ENCODE data around the gene RAC3. TPM values are rescaled to one million over a fixed set of nuclear protein-coding genes. Genes with fewer than 3 reads are reported as not detected.
A peak's percentile ranks its signal among the peaks of the same experiment; 100 is the strongest.

RAC3 gene
- total RNA-seq, 1 donor from 2014 or later = 41.3 TPM

DNA sequence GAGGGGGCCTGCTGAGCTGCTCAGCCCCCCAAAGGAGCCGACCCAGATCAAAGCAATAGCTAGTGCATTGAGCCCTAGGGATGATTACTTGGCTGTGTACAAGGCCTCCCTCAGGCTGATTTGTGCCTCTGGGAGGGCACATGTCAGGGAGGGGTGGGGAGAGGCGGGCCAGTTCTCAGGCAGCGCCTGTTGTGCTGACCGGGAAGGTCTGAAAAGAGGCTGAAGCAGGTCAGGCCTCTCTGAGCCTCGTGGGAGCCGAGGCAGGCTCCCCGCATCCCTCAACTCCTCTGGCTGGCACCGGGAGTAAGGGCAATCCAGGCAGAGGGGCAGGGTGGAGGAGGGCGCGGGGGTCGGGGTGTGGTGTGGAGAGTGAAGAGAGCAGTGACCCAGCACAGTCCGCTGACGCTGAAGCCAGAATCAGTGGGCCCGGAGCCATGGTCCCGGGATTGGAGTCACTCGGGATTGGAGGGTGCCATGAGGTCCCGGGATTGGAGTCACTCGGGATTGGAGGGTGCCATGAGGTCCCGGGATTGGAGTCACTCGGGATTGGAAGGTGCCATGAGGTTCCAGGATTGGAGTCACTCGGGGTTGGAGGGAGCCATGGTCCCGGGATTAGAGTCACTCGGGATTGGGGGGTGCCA is 3.0 kb downstream of the RAC3 start:
- peaks cover 3% of the 10 kb centered on the region for H4K20me1 ChIP-seq (ENCODE audit: insufficient read depth, low read length)
- Mint-ChIP-seq H3K9me3 (ENCODE audit: unreplicated experiment) (peaks cover 2% of the 10 kb centered on the region), H3K4me3 (ENCODE audit: unreplicated experiment) (no peak overlapping the region), H3K4me1 (ENCODE audit: low read depth, unreplicated experiment) (peaks cover 2% of the 10 kb centered on the region), H3K27me3 (ENCODE audit: low read depth, unreplicated experiment) (peaks cover 6% of the 10 kb centered on the region), H3K27ac (ENCODE audit: unreplicated experiment) (no peak overlapping the region), H3K36me3 (ENCODE audit: low read depth, unreplicated experiment) (peaks cover 11% of the 10 kb centered on the region)
- H3K9ac ChIP-seq (ENCODE audit: low read length) = no peak overlapping the region
- H2AFZ ChIP-seq (ENCODE audit: low read depth, low read length) = no peak overlapping the region
- peaks cover 10% of the 10 kb centered on the region for H3K79me2 ChIP-seq (ENCODE audit: insufficient read depth, low read length)
- H3K9me3 ChIP-seq (ENCODE audit: insufficient read depth, low read depth, low read length) = no peaks in the 10 kb centered on the region
- no peaks in the 10 kb centered on the region for H3K27me3 ChIP-seq (ENCODE audit: insufficient read depth, low read length)
- FAIRE-seq = no peak
- TF ChIP-seq, protein P1, sequence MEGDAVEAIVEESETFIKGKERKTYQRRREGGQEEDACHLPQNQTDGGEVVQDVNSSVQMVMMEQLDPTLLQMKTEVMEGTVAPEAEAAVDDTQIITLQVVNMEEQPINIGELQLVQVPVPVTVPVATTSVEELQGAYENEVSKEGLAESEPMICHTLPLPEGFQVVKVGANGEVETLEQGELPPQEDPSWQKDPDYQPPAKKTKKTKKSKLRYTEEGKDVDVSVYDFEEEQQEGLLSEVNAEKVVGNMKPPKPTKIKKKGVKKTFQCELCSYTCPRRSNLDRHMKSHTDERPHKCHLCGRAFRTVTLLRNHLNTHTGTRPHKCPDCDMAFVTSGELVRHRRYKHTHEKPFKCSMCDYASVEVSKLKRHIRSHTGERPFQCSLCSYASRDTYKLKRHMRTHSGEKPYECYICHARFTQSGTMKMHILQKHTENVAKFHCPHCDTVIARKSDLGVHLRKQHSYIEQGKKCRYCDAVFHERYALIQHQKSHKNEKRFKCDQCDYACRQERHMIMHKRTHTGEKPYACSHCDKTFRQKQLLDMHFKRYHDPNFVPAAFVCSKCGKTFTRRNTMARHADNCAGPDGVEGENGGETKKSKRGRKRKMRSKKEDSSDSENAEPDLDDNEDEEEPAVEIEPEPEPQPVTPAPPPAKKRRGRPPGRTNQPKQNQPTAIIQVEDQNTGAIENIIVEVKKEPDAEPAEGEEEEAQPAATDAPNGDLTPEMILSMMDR (IDR thresholded peaks at IDR 0.05; ENCODE audit: insufficient read depth, low read depth, low read length) = no peak
- TF ChIP-seq EZH2 (IDR thresholded peaks at IDR 0.05; ENCODE audit: insufficient read depth, low read length) = no peak
- no peak for DNase-seq (ENCODE audit: low read depth)
- H3K4me3 ChIP-seq (ENCODE audit: insufficient read depth, low read depth, low read length) = no peak overlapping the region
- peaks cover 20% of the 10 kb centered on the region for H3K4me1 ChIP-seq (ENCODE audit: insufficient read depth, low read length)
- H3K4me2 ChIP-seq (ENCODE audit: low read length) = no peak overlapping the region
- H3K27ac ChIP-seq (ENCODE audit: low read depth, low read length) = no peak overlapping the region
- no peaks in the 10 kb centered on the region for H3K36me3 ChIP-seq (ENCODE audit: insufficient read depth, low read length)

DNA sequence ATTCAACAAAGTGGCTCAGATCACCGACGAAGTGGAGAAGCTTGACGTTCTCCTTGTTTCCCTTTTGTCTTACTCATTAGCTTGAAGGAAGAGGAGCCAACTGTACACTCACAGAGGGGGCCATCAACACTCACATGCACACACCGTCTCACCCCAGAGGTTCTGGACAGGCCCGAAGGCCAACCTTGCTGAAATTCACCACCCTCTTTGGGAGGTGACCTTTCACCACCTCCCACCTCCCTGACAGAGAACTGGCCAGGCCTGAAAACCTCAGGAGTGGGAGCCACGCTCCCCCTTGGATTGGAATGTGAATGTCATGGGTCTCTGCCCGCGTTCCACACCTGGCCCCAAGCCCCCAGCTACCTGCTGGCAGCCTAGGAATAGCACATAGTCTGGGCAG is 4.0 kb downstream of the RAC3 start:
- Histone ChIP-seq H3K9ac (ENCODE audit: low read length) (no peak overlapping the region), H4K20me1 (ENCODE audit: insufficient read depth, low read length) (peaks cover 3% of the 10 kb centered on the region), H3K27ac (ENCODE audit: low read depth, low read length) (no peak overlapping the region), H3K36me3 (ENCODE audit: insufficient read depth, low read length) (no peaks in the 10 kb centered on the region), H3K4me3 (ENCODE audit: insufficient read depth, low read depth, low read length) (no peak overlapping the region), H3K9me3 (ENCODE audit: insufficient read depth, low read depth, low read length) (no peaks in the 10 kb centered on the region), H2AFZ (ENCODE audit: low read depth, low read length) (no peak overlapping the region), H3K4me2 (ENCODE audit: low read length) (no peak overlapping the region), H3K79me2 (ENCODE audit: insufficient read depth, low read length) (peaks cover 10% of the 10 kb centered on the region), H3K27me3 (ENCODE audit: insufficient read depth, low read length) (no peaks in the 10 kb centered on the region), H3K4me1 (ENCODE audit: insufficient read depth, low read length) (peaks cover 20% of the 10 kb centered on the region)
- Mint-ChIP-seq H3K36me3 (ENCODE audit: low read depth, unreplicated experiment) (peaks cover 11% of the 10 kb centered on the region), H3K9me3 (ENCODE audit: unreplicated experiment) (peaks cover 2% of the 10 kb centered on the region), H3K27me3 (ENCODE audit: low read depth, unreplicated experiment) (peaks cover 4% of the 10 kb centered on the region), H3K4me3 (ENCODE audit: unreplicated experiment) (peak overlapping the region; percentile 78), H3K4me1 (ENCODE audit: low read depth, unreplicated experiment) (peaks cover 2% of the 10 kb centered on the region), H3K27ac (ENCODE audit: unreplicated experiment) (no peak overlapping the region)
- FAIRE-seq (no peak), DNase-seq (ENCODE audit: low read depth) (no peak)
- TF ChIP-seq EZH2 (IDR thresholded peaks at IDR 0.05; ENCODE audit: insufficient read depth, low read length) = no peak
- TF ChIP-seq, protein P1 (IDR thresholded peaks at IDR 0.05; ENCODE audit: insufficient read depth, low read depth, low read length) = no peak

DNA sequence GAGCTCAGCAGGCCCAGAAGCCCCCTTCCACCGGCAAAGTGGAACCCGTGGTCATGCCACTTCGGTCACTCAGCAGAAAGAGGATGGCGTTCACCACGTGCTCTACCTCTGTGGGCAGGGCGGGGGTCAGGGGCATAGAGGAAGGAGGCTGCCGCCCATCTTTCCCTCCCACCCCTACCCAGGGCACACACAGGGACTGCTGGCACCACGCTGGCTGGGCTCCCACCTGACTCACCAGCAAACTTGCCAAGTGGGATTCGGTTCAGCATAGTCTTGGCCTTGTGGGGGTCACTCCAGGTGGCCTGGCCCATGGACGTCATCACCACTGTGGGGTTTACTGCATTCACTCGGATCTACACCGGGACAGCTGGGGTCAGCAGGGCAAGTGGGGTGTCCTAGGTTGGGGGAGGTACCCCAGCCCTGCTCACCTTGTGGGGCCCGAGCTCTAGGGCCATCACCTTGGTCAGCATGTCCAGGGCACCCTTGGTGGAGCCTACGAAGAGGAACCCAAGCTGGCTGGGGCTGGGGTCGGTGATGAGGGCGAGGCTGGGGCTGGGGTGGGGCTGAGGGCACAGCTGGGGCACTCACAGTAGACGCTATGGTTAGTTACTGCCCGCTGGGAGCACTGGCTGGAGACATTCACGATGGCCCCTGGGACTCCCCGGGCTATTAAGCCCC is 4.6 kb downstream of the RAC3 start:
- peaks cover 3% of the 10 kb centered on the region for H4K20me1 ChIP-seq (ENCODE audit: insufficient read depth, low read length)
- Mint-ChIP-seq H3K4me3 (ENCODE audit: unreplicated experiment) (peak overlapping the region; percentile 74), H3K9me3 (ENCODE audit: unreplicated experiment) (peaks cover 2% of the 10 kb centered on the region), H3K27me3 (ENCODE audit: low read depth, unreplicated experiment) (peaks cover 4% of the 10 kb centered on the region), H3K36me3 (ENCODE audit: low read depth, unreplicated experiment) (peaks cover 11% of the 10 kb centered on the region), H3K4me1 (ENCODE audit: low read depth, unreplicated experiment) (peaks cover 2% of the 10 kb centered on the region), H3K27ac (ENCODE audit: unreplicated experiment) (no peak overlapping the region)
- H3K9ac ChIP-seq (ENCODE audit: low read length) = peak overlapping the region; percentile 84
- peaks cover 10% of the 10 kb centered on the region for H3K79me2 ChIP-seq (ENCODE audit: insufficient read depth, low read length)
- no peaks in the 10 kb centered on the region for H3K36me3 ChIP-seq (ENCODE audit: insufficient read depth, low read length)
- DNase-seq (ENCODE audit: low read depth) (no peak), FAIRE-seq (no peak)
- no peak overlapping the region for H2AFZ ChIP-seq (ENCODE audit: low read depth, low read length)
- peaks cover 15% of the 10 kb centered on the region for H3K4me1 ChIP-seq (ENCODE audit: insufficient read depth, low read length)
- H3K9me3 ChIP-seq (ENCODE audit: insufficient read depth, low read depth, low read length) = no peaks in the 10 kb centered on the region
- no peak for TF ChIP-seq EZH2 (IDR thresholded peaks at IDR 0.05; ENCODE audit: insufficient read depth, low read length)
- TF ChIP-seq, protein P1 (IDR thresholded peaks at IDR 0.05; ENCODE audit: insufficient read depth, low read depth, low read length) = no peak
- peak overlapping the region; percentile 72 for H3K4me3 ChIP-seq (ENCODE audit: insufficient read depth, low read depth, low read length)
- H3K4me2 ChIP-seq (ENCODE audit: low read length) = peak overlapping the region; percentile 99
- no peaks in the 10 kb centered on the region for H3K27me3 ChIP-seq (ENCODE audit: insufficient read depth, low read length)
- no peak overlapping the region for H3K27ac ChIP-seq (ENCODE audit: low read depth, low read length)

All from astrocyte (in vitro differentiated cells and primary cell).